ENCODE measurements around the gene OR2T11.
"Not testable (repeated sequence)": the region's sequence is repeated elsewhere in the genome, so short reads cannot be mapped to it uniquely, and the experiment has no call there.

Gene OR2T11

DNA sequence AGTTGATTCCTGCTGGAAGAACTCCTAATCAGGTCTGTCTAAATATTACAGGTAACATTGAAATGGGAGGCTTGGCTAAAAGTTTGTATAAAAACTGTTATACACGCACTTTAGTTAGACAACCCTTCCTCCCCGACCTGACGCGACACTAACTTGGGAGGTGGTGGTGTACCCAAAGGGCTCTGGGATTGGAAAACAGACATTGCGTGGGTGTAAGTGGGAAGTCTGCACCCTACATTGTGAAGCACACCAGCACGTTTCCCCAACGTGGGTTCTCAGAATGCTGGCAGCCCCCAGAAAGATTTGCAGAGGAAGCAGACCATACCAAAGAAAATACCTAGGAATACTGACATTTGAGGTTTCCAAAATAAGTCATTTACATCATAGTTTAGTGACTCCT is 16.8 kb downstream of the OR2T11 start:
- DNase-seq = no peak

DNA sequence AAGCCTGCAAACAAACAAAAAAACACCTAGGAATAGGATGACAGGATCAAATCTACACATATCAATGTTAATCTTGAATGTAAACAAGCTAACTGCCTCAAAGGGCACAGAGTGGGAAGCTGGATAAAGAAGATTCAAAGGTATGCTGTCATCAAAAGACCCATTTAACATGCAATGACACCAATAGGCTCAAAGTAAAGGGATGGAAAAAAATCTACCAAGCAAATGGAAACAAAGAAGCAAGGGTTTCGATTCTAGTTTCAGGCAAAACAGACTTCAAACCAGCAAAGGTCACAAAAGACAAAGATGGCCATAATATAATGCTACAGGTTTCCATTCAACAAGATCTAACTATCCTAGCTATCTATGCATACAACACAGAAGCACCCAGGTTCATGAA is 21.1 kb downstream of the OR2T11 start:
- no peak for DNase-seq

GRCh38 chr1:248611883-248612414 is 22.9 kb downstream of the OR2T11 start:
- DNase-seq = no peak

- DNase-seq = no peak
Observed at GRCh38 chr1:248610301-248610700, 24.6 kb downstream of the OR2T11 start.

GRCh38 chr1:248599396-248599795 is 35.5 kb downstream of the OR2T11 start:
- DNase-seq = no peak

GRCh38 chr1:248597589-248597988 is 37.3 kb downstream of the OR2T11 start, which contains the start of gene OR2T10:
Gene OR2T10, minus strand, starts transcription at chr1:248597700. Its CDS starts 3,932 bp downstream, at chr1:248593768.
- DNase-seq = no peak

DNA sequence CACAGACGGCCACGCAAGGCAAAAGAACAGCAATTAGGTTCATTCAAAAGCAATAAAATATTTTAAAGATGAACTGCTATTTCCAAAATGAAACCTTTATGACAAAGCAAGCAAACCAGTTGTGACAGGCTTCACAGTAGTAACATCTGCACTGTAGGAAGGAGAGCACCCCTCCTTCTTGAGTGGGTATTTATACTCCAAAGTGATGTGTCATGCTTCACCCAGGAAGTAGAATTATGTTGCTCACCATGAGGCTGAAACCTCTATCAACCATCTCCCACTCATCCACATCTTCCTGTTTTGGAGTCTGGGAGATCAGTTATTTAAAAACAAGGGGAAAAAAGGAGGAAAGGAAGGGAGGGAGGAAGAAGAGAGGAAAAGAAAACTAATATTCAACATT is 38.3 kb downstream of the OR2T11 start:
- no peak for DNase-seq

DNA sequence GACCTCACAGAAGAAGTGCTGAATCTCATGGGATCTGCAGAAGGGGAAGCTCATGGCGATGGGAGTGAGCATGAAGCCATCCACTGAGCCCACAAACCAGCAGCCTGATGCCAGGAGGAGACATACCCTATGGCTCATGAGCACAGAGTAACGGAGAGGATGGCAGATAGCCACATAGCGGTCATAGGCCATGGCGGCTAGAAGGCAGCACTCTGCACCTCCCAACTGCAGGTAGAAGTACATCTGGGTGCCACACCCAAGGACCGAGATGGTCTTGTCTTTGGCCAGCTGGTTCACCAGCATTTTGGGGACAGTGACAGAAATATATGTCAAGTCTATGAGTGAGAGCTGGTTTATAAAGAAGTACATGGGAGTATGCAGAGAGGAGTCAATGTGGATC is 41.7 kb downstream of the OR2T11 start:
- no peak for DNase-seq

- DNase-seq = no peak
Observed at GRCh38 chr1:248592655-248593054, 42.2 kb downstream of the OR2T11 start.

GRCh38 chr1:248590055-248590454 is 44.8 kb downstream of the OR2T11 start:
- DNase-seq = no peak

- no peak for DNase-seq
Observed at GRCh38 chr1:248589334-248589733, 45.6 kb downstream of the OR2T11 start.

- no peak for DNase-seq
Observed at GRCh38 chr1:248585266-248585665, 49.6 kb downstream of the OR2T11 start.

GRCh38 chr1:248576260-248576980 is 58.5 kb downstream of the OR2T11 start:
- no peak for DNase-seq

DNA sequence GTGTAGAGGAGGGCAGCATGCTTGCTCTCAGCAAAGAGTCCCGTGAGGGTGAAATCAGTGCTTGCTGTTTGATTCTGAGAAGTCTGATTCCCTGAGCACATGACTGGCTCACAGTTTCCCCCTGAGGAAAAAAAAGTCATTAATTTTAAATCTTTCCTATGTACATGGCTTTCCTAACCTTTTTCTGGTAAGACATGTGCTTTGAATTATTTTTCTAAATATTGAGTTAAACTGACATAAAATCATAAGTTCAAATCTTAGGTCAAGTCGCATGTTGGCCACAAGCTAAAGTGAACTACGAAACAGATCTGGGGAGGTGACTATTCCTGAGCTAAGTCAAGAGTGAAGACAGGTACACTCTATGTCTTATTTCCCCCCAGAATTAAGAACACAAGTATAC is 60.2 kb downstream of the OR2T11 start, which contains the start of gene OR2T34:
TSS of gene OR2T34 (minus strand) at position 101 of the 400 bp plus-strand sequence. CDS start at position 101, 0 bp downstream.
- not testable (repeated sequence) for DNase-seq

- not testable (repeated sequence) for DNase-seq
Observed at GRCh38 chr1:248573856-248574255, 61.0 kb downstream of the OR2T11 start.

Measured in right hindlimb (tissue), 1 donor.